ENCODE measurements around the gene KIF26A.

Gene KIF26A

DNA sequence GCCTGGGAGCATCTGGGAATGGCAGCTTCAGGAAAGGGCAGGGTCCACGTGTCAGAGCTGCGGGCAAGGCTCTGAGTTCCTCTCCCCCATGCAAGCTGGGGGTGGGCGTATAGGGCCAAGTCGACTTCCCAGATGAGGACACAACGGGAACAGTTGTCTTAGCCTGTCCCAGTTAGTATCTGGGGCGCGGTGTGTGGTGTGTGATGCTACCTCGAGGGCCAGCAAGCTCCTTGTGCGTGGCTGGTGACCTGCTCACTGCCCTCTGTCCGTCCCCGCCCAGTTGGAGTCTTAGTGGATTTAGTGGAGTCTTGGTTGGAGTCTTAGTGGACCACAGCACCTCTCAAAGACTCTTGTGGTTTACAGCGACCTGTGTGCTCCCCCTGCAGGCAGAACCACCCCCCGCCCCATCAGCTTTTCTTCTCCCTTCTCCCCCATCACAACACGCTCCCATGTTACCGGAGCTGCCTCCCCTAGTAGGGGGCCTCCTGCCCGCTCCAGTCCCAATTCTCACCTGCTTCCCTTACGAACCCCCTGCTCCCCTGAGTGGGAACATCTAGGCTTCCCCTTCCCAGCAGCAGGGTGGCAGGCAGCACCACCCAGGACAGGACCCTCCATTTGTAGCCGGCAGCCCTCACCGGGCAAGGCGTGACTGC is 44.2 kb upstream of the KIF26A start:
- Histone ChIP-seq H3K4me3 (ENCODE audit: low read length) (peak overlapping the region; percentile 52), H3K27ac (ENCODE audit: low read length) (no peak overlapping the region), H3K36me3 (replicated peaks; ENCODE audit: low read depth, low read length) (no peaks in the 10 kb centered on the region), H3K27me3 (ENCODE audit: low read depth, low read length) (no peaks in the 10 kb centered on the region), H3K4me1 (ENCODE audit: low read length) (peaks cover 6% of the 10 kb centered on the region; the same call in 1 of the 2 replicates), H3K4me2 (ENCODE audit: low read length) (peak overlapping the region; percentile 70), H3K79me2 (ENCODE audit: low read length) (no peaks in the 10 kb centered on the region), H3K9ac (ENCODE audit: low read length) (peak overlapping the region; percentile 37; the same call in 1 of the 2 replicates), H2AFZ (ENCODE audit: low read depth, low read length) (peak overlapping the region; percentile 98), H3K9me3 (ENCODE audit: insufficient read depth, low read length) (no peaks in the 10 kb centered on the region), H4K20me1 (ENCODE audit: insufficient read depth, low read length) (no peaks in the 10 kb centered on the region)
- TF ChIP-seq EZH2phosphoT487 (IDR thresholded peaks at IDR 0.05; ENCODE audit: low read depth) = no peak
- TF ChIP-seq, protein P1, sequence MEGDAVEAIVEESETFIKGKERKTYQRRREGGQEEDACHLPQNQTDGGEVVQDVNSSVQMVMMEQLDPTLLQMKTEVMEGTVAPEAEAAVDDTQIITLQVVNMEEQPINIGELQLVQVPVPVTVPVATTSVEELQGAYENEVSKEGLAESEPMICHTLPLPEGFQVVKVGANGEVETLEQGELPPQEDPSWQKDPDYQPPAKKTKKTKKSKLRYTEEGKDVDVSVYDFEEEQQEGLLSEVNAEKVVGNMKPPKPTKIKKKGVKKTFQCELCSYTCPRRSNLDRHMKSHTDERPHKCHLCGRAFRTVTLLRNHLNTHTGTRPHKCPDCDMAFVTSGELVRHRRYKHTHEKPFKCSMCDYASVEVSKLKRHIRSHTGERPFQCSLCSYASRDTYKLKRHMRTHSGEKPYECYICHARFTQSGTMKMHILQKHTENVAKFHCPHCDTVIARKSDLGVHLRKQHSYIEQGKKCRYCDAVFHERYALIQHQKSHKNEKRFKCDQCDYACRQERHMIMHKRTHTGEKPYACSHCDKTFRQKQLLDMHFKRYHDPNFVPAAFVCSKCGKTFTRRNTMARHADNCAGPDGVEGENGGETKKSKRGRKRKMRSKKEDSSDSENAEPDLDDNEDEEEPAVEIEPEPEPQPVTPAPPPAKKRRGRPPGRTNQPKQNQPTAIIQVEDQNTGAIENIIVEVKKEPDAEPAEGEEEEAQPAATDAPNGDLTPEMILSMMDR (IDR thresholded peaks at IDR 0.05; ENCODE audit: low read depth, low read length) = no peak

- H3K9ac ChIP-seq (ENCODE audit: low read length) = peak overlapping the region; percentile 37; the same call in 1 of the 2 replicates
- no peaks in the 10 kb centered on the region for H3K79me2 ChIP-seq (ENCODE audit: low read length)
- no peak overlapping the region for H3K27ac ChIP-seq (ENCODE audit: low read length)
- TF ChIP-seq, protein P1 (IDR thresholded peaks at IDR 0.05; ENCODE audit: low read depth, low read length) = peak; percentile 75
- TF ChIP-seq EZH2phosphoT487 (IDR thresholded peaks at IDR 0.05; ENCODE audit: low read depth) = no peak
- H3K9me3 ChIP-seq (ENCODE audit: insufficient read depth, low read length) = no peaks in the 10 kb centered on the region
- H2AFZ ChIP-seq (ENCODE audit: low read depth, low read length) = peak overlapping the region; percentile 98
- H3K4me1 ChIP-seq (ENCODE audit: low read length) = peaks cover 6% of the 10 kb centered on the region; the same call in 1 of the 2 replicates
- peak overlapping the region; percentile 70 for H3K4me2 ChIP-seq (ENCODE audit: low read length)
- peak overlapping the region; percentile 52 for H3K4me3 ChIP-seq (ENCODE audit: low read length)
- H3K36me3 ChIP-seq (replicated peaks; ENCODE audit: low read depth, low read length) = no peaks in the 10 kb centered on the region
- no peaks in the 10 kb centered on the region for H4K20me1 ChIP-seq (ENCODE audit: insufficient read depth, low read length)
- no peaks in the 10 kb centered on the region for H3K27me3 ChIP-seq (ENCODE audit: low read depth, low read length)
Observed at GRCh38 chr14:104094709-104095425, 43.5 kb upstream of the KIF26A start.

- TF ChIP-seq, protein P1 (IDR thresholded peaks at IDR 0.05; ENCODE audit: low read depth, low read length) = no peak
- no peak for TF ChIP-seq EZH2phosphoT487 (IDR thresholded peaks at IDR 0.05; ENCODE audit: low read depth)
Observed at GRCh38 chr14:104095426-104096310, 42.7 kb upstream of the KIF26A start.

More at GRCh38 chr14:104095426-104096310, 42.7 kb upstream of the KIF26A start:
- Histone ChIP-seq H3K4me1 (ENCODE audit: low read length) (peaks cover 6% of the 10 kb centered on the region; the same call in 1 of the 2 replicates), H3K4me2 (ENCODE audit: low read length) (no peak overlapping the region), H3K36me3 (replicated peaks; ENCODE audit: low read depth, low read length) (no peaks in the 10 kb centered on the region), H3K27me3 (ENCODE audit: low read depth, low read length) (no peaks in the 10 kb centered on the region), H3K27ac (ENCODE audit: low read length) (no peak overlapping the region), H2AFZ (ENCODE audit: low read depth, low read length) (no peak overlapping the region), H4K20me1 (ENCODE audit: insufficient read depth, low read length) (no peaks in the 10 kb centered on the region), H3K9me3 (ENCODE audit: insufficient read depth, low read length) (no peaks in the 10 kb centered on the region), H3K9ac (ENCODE audit: low read length) (no peak overlapping the region), H3K79me2 (ENCODE audit: low read length) (no peaks in the 10 kb centered on the region), H3K4me3 (ENCODE audit: low read length) (no peak overlapping the region)

All from OCI-LY3 (cell line).